A673 (cell line): ENCODE measurements around the gene NAALADL2. TPM values are rescaled to one million over a fixed set of nuclear protein-coding genes. Genes with fewer than 3 reads are reported as not detected.

Experiments
- BruUV-seq: library from RNA; stranded (reverse); fragments of 400-500 nt; replicated peaks from 2 replicates; lab custom pipeline; 2021; lab: Mats Ljungman, UMichigan
- CTCF ChIA-PET: fragments of 300-600 bp; sonication (Branson Sonifier 250); formaldehyde crosslinking; loops from one replicate; lab custom pipeline; 2022; ENCODE audit warnings: antibody characterized with exemption; lab: Charles Lee
- POLR2A ChIA-PET: fragments of 300-600 bp; sonication (Branson Sonifier 250); formaldehyde crosslinking; loops from one replicate; lab custom pipeline; 2022; ENCODE audit warnings: antibody characterized with exemption; ENCODE audit not compliant: low non-redundant PET; lab: Charles Lee
- DNase-seq: peaks from one replicate; pipeline ENCODE4 v3.0.0-alpha.2; 2015; ENCODE audit warnings: low spot score
- H3K27ac ChIP-seq: fragments of 200-600 bp; sonication (generic); 2 replicates; pipeline ENCODE4 v1.5.1; 2016; ENCODE audit warnings: mixed run types, low read depth, mild to moderate bottlenecking, mixed read lengths, antibody characterized with exemption, low read length; ENCODE audit not compliant: poor library complexity, severe bottlenecking
- H3K27me3 ChIP-seq: fragments of 200-600 bp; sonication (generic); replicated peaks from 2 replicates; pipeline ENCODE4 v1.6.1; 2017; ENCODE audit warnings: mixed run types, low read depth, mild to moderate bottlenecking, mixed read lengths, antibody characterized with exemption, low read length; ENCODE audit not compliant: insufficient read depth, poor library complexity
- H3K36me3 ChIP-seq: fragments of 200-600 bp; sonication (generic); 2 replicates; pipeline ENCODE4 v1.6.1; 2016; ENCODE audit warnings: mixed run types, mild to moderate bottlenecking, mixed read lengths, antibody characterized with exemption, low read length; ENCODE audit not compliant: insufficient read depth, poor library complexity, severe bottlenecking
- H3K4me1 ChIP-seq: fragments of 200-600 bp; sonication (generic); 2 replicates; pipeline ENCODE4 v1.6.1; 2017; ENCODE audit warnings: mixed run types, mild to moderate bottlenecking, mixed read lengths, antibody characterized with exemption, low read length; ENCODE audit not compliant: insufficient read depth, poor library complexity, severe bottlenecking
- H3K4me3 ChIP-seq: fragments of 200-600 bp; sonication (generic); 2 replicates; pipeline ENCODE4 v1.5.1; 2016; ENCODE audit warnings: low read depth, mixed run types, mild to moderate bottlenecking, mixed read lengths, low read length; ENCODE audit not compliant: poor library complexity, severe bottlenecking
- H3K9me3 ChIP-seq: fragments of 200-600 bp; sonication (generic); 2 replicates; pipeline ENCODE4 v1.6.1; 2016; ENCODE audit warnings: mixed run types, low read depth, mild to moderate bottlenecking, mixed read lengths, antibody characterized with exemption, low read length; ENCODE audit not compliant: poor library complexity, severe bottlenecking
- EZH2 ChIP-seq: fragments of 200-600 bp; sonication (generic); IDR thresholded peaks from 2 replicates; pipeline ENCODE4 v1.6.1; 2017; ENCODE audit warnings: borderline replicate concordance, low read depth, mild to moderate bottlenecking, mixed read lengths, antibody characterized with exemption, low read length; ENCODE audit not compliant: poor library complexity, severe bottlenecking
- intact Hi-C: fragments of 100-400 bp; cut with micrococcal nuclease; formaldehyde crosslinking; loops from one replicate; pipeline ENCODE4 v1.10.0; 2022; ENCODE audit not compliant: unreplicated experiment
- total RNA-seq: library from RNA; stranded (reverse); gene quantifications from 2 replicates; pipeline ENCODE4 v1.2.3, GENCODE V29; 2021
- TF ChIP-seq, protein P1 (sequence below): fragments of 300-800, 200-600 bp; sonication (generic); conservative IDR thresholded peaks from 2 replicates; pipeline ENCODE4 v1.5.1; 2017; ENCODE audit warnings: low read depth, mild to moderate bottlenecking, antibody characterized with exemption, low read length, moderate library complexity, mixed read lengths

Gene NAALADL2
- total RNA-seq, 1 experiment from 2014 or later = 0.64 TPM

DNA sequence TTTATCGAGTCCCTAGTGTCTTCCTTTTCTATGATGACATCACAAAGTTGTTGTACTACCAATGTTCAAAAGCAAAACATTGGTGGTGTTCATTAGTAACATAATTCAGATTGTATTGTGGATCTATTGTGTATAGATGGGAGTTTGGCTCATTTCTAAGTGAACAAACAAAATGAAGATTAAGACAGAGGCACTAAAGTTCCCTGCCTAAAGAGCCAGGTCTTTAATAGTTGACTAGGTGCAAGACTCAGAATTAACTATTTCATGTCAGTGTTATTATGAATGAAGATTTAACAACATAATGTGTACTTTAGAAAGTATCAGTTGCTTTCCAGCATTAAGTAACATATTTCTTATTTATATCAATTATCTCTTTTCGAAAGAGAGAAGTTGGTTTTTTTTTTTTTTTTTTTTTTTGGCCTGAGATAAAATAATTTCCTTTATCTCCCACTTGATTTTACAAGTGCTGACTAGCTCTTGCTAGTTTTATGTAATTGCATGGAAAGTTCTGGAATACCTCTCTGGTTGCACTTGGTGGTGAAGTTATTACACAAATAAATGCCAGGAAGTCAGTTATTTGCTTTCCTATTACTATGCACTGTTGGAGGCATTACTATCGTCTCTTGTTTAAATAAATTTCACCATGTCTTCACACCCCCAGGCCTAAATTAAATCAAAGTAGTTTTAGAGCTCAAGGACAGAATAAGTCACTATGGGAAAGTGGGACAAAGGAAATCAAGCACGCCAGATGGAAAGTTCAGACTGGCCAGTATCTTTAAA lies 48.7 kb downstream of the NAALADL2 start:
- no TSS peak for BruUV-seq
- Histone ChIP-seq H3K27me3 (no peaks in the 10 kb centered on the region), H3K27ac (no peak overlapping the region), H3K4me1 (no peaks in the 10 kb centered on the region), H3K36me3 (no peaks in the 10 kb centered on the region), H3K4me3 (no peak overlapping the region), H3K9me3 (no peaks in the 10 kb centered on the region)
- no peak for DNase-seq
- no peak for TF ChIP-seq EZH2
- TF ChIP-seq, protein P1, sequence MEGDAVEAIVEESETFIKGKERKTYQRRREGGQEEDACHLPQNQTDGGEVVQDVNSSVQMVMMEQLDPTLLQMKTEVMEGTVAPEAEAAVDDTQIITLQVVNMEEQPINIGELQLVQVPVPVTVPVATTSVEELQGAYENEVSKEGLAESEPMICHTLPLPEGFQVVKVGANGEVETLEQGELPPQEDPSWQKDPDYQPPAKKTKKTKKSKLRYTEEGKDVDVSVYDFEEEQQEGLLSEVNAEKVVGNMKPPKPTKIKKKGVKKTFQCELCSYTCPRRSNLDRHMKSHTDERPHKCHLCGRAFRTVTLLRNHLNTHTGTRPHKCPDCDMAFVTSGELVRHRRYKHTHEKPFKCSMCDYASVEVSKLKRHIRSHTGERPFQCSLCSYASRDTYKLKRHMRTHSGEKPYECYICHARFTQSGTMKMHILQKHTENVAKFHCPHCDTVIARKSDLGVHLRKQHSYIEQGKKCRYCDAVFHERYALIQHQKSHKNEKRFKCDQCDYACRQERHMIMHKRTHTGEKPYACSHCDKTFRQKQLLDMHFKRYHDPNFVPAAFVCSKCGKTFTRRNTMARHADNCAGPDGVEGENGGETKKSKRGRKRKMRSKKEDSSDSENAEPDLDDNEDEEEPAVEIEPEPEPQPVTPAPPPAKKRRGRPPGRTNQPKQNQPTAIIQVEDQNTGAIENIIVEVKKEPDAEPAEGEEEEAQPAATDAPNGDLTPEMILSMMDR = no peak
- ChIA-PET POLR2A (no interaction called here), CTCF (no interaction called here)
- intact Hi-C loops = no loop called here

DNA sequence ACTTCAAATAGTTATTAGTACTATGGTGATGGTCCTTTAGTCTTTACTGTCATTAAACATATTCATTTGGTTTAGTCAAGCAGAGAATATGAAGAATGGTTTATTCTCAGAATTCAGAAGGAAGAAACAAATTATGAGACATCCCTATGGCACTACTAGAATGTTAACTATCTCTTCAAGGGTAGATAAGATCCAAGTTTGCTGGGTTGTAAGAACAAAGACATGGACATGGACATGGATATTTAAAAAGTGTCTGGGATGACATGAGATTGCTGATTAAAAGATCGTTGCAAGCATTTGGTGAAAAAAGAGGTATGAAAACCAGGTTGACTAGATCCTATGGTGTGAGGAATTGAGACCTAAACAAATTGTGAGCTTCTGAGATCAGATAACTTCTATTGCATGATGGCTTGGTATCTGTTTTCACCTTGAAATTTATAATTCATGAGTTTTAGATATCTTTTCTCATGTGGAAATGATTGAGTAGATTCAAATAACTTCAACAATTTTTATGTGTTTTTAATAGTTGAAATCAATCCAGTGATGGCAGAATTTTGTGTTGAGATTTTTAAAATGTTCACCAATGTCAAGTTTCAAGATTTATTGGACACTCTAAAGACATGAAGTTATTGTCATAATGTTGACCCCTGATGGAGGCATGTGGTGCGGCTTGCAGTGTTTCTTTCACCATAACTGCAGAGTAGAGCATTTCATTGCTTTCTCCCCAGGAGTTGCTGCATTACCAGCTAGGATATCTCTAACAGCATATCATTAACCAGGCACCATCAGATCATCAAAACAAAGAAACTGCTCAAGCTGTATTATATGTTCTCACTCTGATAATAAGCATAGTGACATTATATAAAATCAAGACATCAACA lies 72.6 kb downstream of the NAALADL2 start:
- Histone ChIP-seq H3K9me3 (no peaks in the 10 kb centered on the region), H3K36me3 (no peaks in the 10 kb centered on the region), H3K4me3 (no peak overlapping the region), H3K4me1 (no peaks in the 10 kb centered on the region), H3K27ac (no peak overlapping the region), H3K27me3 (no peaks in the 10 kb centered on the region)
- ChIA-PET CTCF (no interaction called here), POLR2A (interaction anchor here (0.6 kb wide), 1 partner anchor 245 kb away, joined by 3 read pairs; no protein-coding TSS in a partner anchor)
- DNase-seq = no peak
- intact Hi-C loops = no loop called here
- BruUV-seq = no TSS peak
- TF ChIP-seq, protein P1 = no peak

DNA sequence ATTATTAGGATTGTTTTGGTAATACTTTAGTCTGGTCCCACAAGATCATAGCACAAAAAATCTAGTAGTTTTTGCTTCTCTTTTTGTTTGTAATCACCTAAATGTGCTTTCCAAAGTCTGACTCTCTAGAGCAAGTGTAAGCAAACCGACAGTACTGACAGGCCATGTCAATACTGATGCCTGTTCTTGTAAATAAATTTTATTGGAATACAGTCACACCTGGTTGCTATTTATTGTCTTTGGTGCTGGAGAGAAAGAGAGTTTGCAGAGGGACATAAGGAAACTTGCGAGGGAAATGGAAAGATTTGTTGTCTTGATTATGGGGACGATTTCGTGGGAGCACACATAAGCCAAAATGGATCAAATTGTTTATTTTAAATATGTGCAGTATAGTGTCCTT lies 77.5 kb downstream of the NAALADL2 start:
- intact Hi-C loops = no loop called here
- BruUV-seq = no TSS peak
- ChIA-PET CTCF (no interaction called here), POLR2A (no interaction called here)
- H3K4me3 ChIP-seq = no peak overlapping the region
- TF ChIP-seq, protein P1 = no peak
- TF ChIP-seq EZH2 = no peak
- no peaks in the 10 kb centered on the region for H3K9me3 ChIP-seq
- H3K27ac ChIP-seq = no peak overlapping the region
- H3K27me3 ChIP-seq = no peaks in the 10 kb centered on the region
- DNase-seq = no peak
- H3K4me1 ChIP-seq = no peaks in the 10 kb centered on the region
- H3K36me3 ChIP-seq = no peaks in the 10 kb centered on the region
